ENCODE results near the gene PROSER3. TPM values are rescaled to one million over a fixed set of nuclear protein-coding genes. Genes with fewer than 3 reads are reported as not detected.

PROSER3 gene
- total and polyA plus RNA-seq, 4 donors, result 10.0 to 32.2 (median 12.1) TPM

- Histone ChIP-seq H3K27ac (ENCODE audit: low read depth in 1 of 2, low read length in 1 of 2) (no peak overlapping the region), H3K4me3 (no peak overlapping the region), H3K4me1 (ENCODE audit: control insufficient read depth in 5 of 5, insufficient read depth in 5 of 5, low read length in 5 of 5) (no peaks in the 10 kb centered on the region), H3K9me3 (ENCODE audit: control insufficient read depth in 4 of 4, insufficient read depth in 3 of 4, low read length in 3 of 4) (no peaks in the 10 kb centered on the region), H3K27me3 (ENCODE audit: control insufficient read depth in 3 of 3, insufficient read depth in 3 of 3, low read length in 2 of 3) (no peaks in the 10 kb centered on the region), H3K9ac (ENCODE audit: insufficient read depth in 1 of 2, low read length in 2 of 2) (no peak overlapping the region), H3K36me3 (ENCODE audit: control insufficient read depth in 4 of 4, insufficient read depth in 4 of 4, low read length in 4 of 4) (peaks cover 5 to 87% (median 38%) of the 10 kb centered on the region in 4 donors)
- ATAC-seq (ENCODE audit: insufficient read depth, low FRiP score) (no peak), DNase-seq (no peak)
- TF ChIP-seq CTCF (IDR thresholded peaks at IDR 0.05; ENCODE audit: control extremely low read depth, extremely low read depth), result no peak
- WGBS, 2 donors, result 93 to 94% methylated on average over 18 of the region's 18 CpGs
Measured at GRCh38 chr19:35730326-35730725, 27.6 kb upstream of the PROSER3 start.

GRCh38 chr19:35731353-35731752 is 26.6 kb upstream of the PROSER3 start:
- peaks cover 5 to 82% (median 34%) of the 10 kb centered on the region in 4 donors for H3K36me3 ChIP-seq (ENCODE audit: control insufficient read depth in 4 of 4, insufficient read depth in 4 of 4, low read length in 4 of 4)
- ATAC-seq (ENCODE audit: insufficient read depth, low FRiP score) (no peak), DNase-seq (no peak)
- H3K27ac ChIP-seq (ENCODE audit: low read depth in 1 of 2, low read length in 1 of 2), result no peak overlapping the region
- no peaks in the 10 kb centered on the region for H3K4me1 ChIP-seq (ENCODE audit: control insufficient read depth in 5 of 5, insufficient read depth in 5 of 5, low read length in 5 of 5)
- 86 to 90% methylated on average over 8 to 9 of the region's 9 CpGs for WGBS, 2 donors
- no peaks in the 10 kb centered on the region for H3K27me3 ChIP-seq (ENCODE audit: control insufficient read depth in 3 of 3, insufficient read depth in 3 of 3, low read length in 2 of 3)
- no peak for TF ChIP-seq CTCF (IDR thresholded peaks at IDR 0.05; ENCODE audit: control extremely low read depth, extremely low read depth)
- H3K4me3 ChIP-seq, result no peak overlapping the region
- no peaks in the 10 kb centered on the region for H3K9me3 ChIP-seq (ENCODE audit: control insufficient read depth in 4 of 4, insufficient read depth in 3 of 4, low read length in 3 of 4)
- no peak overlapping the region for H3K9ac ChIP-seq (ENCODE audit: insufficient read depth in 1 of 2, low read length in 2 of 2)

DNA sequence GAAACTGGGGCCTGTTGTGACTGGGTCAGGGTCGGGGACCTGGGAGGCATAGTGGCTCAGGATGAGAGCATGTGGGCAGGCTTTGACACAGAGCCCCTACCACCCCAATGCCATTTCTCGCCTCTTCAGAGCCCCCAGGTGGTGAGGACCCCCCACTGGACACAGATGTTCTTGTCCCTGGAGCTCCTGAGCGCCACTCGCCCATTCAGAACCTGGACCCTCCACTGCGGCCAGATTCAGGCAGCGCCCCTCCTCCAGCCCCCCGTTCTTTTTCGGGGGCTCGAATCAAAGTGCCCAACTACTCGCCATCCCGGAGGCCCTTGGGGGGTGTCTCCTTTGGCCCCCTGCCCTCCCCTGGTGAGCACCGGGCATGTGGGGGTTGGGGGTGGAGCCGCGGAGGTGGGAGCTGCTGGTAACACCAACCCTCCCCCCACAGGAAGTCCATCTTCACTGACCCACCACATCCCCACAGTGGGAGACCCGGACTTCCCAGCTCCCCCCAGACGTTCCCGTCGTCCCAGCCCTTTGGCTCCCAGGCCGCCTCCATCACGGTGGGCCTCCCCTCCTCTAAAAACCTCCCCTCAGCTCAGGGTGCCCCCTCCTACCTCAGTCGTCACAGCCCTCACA is 26.1 kb upstream of the PROSER3 start:
- H3K9ac ChIP-seq (ENCODE audit: insufficient read depth in 1 of 2, low read length in 2 of 2), result no peak overlapping the region
- DNase-seq, result no peak
- H3K27me3 ChIP-seq (ENCODE audit: control insufficient read depth in 3 of 3, insufficient read depth in 3 of 3, low read length in 2 of 3), result no peaks in the 10 kb centered on the region
- H3K36me3 ChIP-seq (ENCODE audit: control insufficient read depth in 4 of 4, insufficient read depth in 4 of 4, low read length in 4 of 4), result peaks cover 5 to 83% (median 36%) of the 10 kb centered on the region in 4 donors
- H3K4me3 ChIP-seq, result no peak overlapping the region
- no peak for TF ChIP-seq CTCF (IDR thresholded peaks at IDR 0.05; ENCODE audit: control extremely low read depth, extremely low read depth)
- H3K9me3 ChIP-seq (ENCODE audit: control insufficient read depth in 4 of 4, insufficient read depth in 3 of 4, low read length in 3 of 4), result no peaks in the 10 kb centered on the region
- no peaks in the 10 kb centered on the region for H3K4me1 ChIP-seq (ENCODE audit: control insufficient read depth in 5 of 5, insufficient read depth in 5 of 5, low read length in 5 of 5)
- 90% methylated on average over 21 of the region's 21 CpGs for WGBS, 2 donors
- no peak overlapping the region for H3K27ac ChIP-seq (ENCODE audit: low read depth in 1 of 2, low read length in 1 of 2)
- ATAC-seq (ENCODE audit: insufficient read depth, low FRiP score), result no peak
